SK-N-DZ (cell line): ENCODE data around the gene YDJC.
"Not testable (repeated sequence)": the region's sequence is repeated elsewhere in the genome, so short reads cannot be mapped to it uniquely, and the experiment has no call there.

Experiments used
- DNase-seq: peaks from one replicate; pipeline ENCODE4 v3.0.0-alpha.2; 2015; ENCODE audit warnings: low spot score

YDJC gene

DNA sequence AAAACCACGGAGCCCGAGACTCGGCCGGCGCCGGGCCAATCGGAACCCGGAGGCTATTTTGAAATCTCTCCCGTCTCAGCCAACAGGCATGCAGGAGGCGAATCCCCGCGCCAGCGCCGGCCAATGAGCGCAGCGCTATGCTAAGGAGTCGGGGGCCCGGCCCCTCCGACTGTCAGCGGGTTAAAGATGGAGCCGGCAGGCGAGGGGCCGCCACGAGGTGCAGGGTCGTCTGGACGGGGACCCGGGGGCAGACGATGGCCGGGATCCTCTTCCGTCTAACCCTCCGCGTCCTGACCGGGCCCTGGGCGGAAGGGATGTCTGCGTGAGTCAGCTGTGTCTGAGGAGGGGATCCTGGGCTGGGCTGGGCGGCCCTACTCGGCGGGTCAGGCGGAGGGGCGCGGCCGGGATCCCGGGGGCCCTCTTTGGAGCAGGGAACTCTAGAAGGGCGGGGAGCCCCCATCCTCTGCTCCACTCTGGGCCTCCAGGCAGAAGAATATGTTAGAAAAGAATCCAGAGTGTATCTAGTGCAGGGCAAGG lies 22.3 kb upstream of the YDJC start:
- DNase-seq = peak; percentile 94

GRCh38 chr22:21651521-21652009 lies 21.7 kb upstream of the YDJC start:
- DNase-seq = no peak

DNA sequence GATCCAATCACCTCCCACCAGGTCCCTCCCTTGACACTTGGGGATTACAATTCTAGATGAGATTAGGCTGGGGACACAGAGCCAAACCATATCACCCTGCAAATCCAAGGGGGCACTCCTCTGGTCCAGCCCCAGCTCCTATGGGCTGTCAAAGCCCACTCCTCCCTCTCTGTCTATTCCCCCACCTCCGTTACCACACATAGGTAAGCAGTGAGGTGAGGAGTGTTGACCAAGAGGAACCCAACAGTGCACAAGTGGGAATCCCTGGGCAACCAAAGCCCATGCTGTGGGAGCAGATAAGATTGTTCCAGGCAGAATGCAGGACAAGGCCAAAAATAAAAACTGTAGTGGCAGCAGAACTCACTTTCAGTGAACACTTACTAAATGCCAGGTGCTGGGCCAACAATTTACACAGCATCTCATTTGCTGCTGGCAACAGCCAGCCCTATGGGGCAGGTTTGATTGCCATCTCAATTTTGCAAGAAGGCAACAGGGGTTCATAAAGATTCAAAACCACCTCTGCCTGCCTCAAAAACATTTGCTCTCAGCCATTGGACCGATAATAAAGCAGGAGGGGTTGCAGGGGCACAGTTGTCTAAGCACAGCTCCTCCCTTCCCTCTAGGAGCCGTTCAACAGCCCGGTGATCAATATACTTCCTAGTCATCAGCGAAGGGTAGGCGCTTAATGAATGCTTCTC lies 21.1 kb upstream of the YDJC start:
- no peak for DNase-seq

GRCh38 chr22:21650280-21650679 lies 20.5 kb upstream of the YDJC start:
- DNase-seq = no peak

DNA sequence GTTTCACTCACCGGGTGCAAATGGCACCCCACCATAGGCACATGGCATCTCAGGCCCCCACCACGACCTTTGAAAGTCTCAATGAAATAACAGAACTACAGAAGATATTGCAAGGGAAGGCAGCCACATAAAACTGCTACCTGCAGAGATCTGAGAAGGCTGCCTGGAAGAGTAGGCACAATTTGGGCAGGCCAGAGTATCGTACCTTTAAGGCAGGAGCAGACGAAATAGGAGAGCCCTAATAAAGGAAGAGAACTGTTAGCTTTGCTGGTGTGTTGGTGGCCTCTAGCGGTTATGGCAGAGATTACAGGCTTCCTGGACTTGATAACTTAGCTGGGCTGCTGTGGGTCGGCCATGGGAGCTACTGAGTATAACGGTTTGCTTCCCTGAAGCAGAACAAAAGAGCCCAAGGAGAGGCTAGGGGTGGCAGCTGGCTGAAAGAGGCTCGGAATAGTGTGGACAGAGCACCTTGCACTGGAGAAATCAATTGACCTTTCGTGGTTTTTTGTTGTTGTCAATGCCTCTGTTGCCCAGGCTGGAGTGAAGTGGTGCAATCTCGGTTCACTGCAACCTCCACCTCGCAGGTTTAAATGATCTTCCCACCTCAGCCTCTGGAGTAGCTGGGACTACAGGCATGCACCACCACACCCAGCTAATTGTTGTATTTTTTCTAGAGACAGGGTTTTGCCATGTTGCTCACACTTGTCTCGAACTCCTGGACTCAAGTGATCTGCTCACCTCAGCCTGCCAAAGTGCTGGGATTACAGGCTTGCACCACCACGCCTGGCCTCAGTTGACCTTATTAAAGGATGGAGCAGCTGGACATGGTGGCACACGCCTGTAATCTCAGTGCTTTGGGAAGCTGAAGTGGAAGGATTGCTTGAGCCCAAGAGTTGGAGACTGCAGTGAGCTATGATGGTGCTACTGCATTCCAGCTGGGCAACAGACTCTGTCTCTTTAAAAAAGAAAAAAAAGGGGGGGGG lies 17.1 kb upstream of the YDJC start:
- peak; percentile 83 for DNase-seq

DNA sequence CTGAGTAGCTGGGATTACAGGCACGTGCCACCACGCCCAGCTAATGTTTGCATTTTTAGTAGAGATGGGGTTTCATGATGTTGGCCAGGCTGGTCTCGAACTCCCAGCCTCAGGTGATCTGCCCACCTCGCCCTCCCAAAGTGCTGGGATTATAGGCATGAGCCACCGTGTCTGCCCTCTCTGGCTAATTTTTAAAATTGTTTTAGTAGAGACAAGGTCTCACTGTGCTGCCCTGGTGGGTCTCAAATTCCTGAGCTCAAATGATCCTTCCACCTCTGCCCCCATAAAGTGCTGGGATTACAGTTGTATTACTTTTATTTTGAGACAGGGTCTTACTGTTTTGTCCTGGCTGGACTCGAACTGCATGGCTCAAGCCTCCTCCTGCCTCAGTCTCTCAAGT lies 15.7 kb upstream of the YDJC start:
- DNase-seq = not testable (repeated sequence)

- no peak for DNase-seq
These were observed 13.9 kb upstream of the YDJC start for GRCh38 chr22:21643533-21644357.

- peak; percentile 74 for DNase-seq
These were observed 13.0 kb upstream of the YDJC start for GRCh38 chr22:21642584-21643448.

- DNase-seq = peak; percentile 98
These were observed 12.2 kb upstream of the YDJC start, which contains the start of gene SDF2L1 for GRCh38 chr22:21641789-21642583. Gene SDF2L1, plus strand, starts transcription at chr22:21642302. Its CDS starts 35 bp downstream, at chr22:21642337.

GRCh38 chr22:21641417-21641788 lies 11.6 kb upstream of the YDJC start:
- peak; percentile 74 for DNase-seq

DNA sequence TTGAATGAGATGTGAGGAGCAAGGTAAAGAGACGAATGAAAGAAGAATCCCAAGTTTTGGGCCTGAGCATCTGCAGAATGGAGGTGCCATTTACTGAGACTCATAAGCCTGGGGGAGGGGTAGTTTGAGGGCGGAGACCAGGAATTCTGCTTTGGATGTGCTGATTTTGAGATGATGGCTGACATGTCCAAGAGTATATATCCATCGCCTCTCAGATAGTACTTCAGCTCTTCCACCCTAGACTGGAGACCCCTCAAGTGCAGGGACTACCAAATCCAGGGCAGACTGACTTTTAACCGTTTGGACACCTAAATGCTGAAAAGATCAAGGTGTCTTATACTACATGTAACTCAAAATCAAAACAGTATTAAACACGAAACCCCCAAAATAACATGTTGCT lies 11.0 kb upstream of the YDJC start:
- no peak for DNase-seq

GRCh38 chr22:21639359-21639758 lies 9.5 kb upstream of the YDJC start:
- DNase-seq = no peak

GRCh38 chr22:21637450-21637849 lies 7.6 kb upstream of the YDJC start:
- not testable (repeated sequence) for DNase-seq

DNA sequence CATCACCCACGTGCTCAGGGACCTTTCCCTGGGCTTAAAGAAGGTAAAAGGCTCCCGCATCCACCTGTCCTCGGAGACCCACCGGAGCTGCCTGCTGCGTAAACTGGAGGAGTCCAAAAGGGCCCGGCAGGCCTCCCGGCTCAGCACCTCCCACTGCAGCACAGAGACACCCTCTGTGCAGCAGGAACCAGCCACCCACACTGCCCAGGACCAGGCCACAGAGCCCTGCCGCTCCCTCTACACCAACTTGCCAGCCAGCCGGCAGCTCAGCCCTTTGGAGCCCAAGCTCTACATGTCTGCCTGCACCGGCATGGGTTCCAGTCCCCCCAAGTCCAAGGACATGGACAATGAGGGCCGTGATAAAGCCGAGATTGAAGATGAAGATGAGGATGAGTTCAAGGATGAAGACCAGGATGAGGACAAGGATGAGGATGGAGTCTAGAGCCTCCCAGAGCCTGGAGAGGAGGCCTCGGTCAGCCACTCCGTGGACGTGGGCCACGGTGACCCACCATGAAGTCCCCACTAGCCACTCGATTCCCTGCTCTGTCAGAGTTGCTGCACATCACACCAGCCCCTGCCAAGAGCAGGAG lies 6.9 kb upstream of the YDJC start:
- DNase-seq = no peak

DNA sequence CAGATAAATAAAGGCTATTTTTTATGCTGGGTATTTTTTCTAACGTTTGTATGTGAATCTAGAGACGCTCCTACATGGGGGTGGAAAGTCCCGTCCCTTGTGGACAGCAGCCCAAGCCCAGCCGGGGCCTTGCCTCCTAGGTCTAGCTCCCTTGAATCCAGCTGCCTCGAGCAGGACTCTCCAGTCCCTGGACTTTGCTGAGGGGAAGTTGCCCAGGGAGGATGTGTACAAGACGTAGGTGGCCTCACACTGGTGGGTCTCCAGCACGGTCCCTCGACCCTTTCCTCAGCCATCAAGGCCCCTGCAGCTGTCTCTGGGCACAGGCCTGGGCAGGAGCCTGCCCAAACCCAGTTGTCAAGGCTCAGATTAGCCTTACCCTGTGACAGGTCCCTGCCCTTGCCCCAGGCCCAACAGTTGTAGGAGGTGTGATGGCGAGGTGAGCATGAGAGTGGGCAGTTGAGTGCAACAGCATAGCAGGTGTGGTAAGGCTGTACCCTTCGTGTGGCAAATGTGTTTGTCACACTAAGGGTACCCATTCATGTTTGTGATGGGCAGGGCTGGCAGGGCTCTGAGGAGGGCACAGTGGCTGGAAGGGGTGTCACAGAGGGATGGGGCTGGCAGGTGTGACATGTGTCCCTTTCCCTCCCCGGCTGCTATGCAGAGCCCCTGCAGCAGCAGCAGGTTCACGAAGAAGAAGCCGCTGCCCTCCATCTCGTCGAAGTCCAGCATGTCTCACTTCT lies 6.1 kb upstream of the YDJC start:
- no peak for DNase-seq

DNA sequence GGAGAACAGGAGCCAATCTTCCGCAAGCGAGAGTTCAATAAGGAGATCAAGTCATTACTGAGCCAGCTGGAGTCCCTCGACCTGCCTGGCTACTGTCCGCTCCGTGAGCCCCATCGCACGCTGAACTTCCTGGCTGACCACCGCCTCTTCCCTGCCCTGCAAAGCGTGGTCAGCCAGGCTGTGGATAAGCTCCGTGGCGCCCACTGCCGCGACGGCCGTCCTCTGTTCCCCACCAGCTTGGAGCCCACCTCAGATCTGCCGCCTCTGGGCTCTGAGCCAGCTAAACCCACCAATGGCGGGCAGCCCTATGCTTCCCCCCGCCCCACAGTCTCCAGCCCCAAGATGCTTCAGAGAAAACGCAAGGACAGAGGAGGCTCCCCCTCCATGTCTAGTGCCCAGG lies 5.0 kb upstream of the YDJC start:
- no peak for DNase-seq

DNA sequence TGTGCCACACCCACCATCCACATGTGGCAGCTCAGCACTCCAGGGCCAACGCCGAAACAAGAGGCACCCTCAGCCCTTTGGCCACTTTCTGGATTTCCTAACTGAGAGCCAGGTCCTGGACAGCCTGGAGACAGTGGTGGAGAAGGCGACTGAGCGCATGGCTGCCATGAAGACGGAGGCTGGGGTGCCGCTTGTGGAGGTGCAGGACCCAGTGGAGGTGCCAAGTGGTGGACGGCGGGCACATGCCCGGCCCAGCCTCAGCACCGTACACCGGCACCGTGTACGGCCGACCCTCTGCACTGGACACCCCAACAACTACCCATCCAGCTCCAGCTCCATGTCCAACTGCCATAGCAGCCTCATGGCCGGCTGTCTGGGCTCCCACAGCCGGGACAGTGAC lies 4.3 kb upstream of the YDJC start:
- no peak for DNase-seq

DNA sequence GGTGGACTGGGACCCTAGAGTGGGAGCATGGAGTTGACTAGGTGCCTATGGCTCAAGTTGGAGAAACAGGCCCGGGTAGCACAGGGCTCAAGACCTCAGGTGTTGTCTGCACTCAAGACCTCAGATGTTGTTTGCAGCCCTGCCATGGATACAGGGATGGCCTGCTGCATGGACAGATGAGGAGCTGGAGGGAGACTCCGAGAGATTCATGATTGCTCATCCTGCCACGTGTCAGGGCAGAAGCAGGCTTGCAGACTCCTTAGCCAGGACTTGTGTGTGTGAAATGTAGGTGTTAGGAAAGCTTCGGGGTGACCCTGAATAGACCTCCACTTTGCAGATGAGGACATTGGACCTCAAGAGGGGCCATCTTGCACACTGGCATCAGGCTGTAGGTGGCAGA lies 3.7 kb upstream of the YDJC start:
- no peak for DNase-seq
